22Rv1 (cell line): ENCODE measurements around the gene RAP1GAP2.

Experiments used
- H3K27ac ChIP-seq: fragments of 450-650 bp; 2 replicates; pipeline ENCODE4 v1.5.1; 2017
- CTCF ChIP-seq: fragments of 450-650 bp; IDR thresholded peaks from 2 replicates; pipeline ENCODE4 v1.5.1; 2017; ENCODE audit warnings: mild to moderate bottlenecking
- ZFX ChIP-seq: fragments of 450-650 bp; IDR thresholded peaks from 2 replicates; pipeline ENCODE4 v1.6.1; 2017; ENCODE audit warnings: antibody characterized with exemption, borderline replicate concordance

Gene RAP1GAP2

GRCh38 chr17:2903193-2903974, 107.1 kb downstream of the RAP1GAP2 start:
- no peak for TF ChIP-seq ZFX
- no peak for TF ChIP-seq CTCF
- no peak overlapping the region for H3K27ac ChIP-seq

GRCh38 chr17:2904135-2904534, 107.9 kb downstream of the RAP1GAP2 start:
- H3K27ac ChIP-seq: no peak overlapping the region

DNA sequence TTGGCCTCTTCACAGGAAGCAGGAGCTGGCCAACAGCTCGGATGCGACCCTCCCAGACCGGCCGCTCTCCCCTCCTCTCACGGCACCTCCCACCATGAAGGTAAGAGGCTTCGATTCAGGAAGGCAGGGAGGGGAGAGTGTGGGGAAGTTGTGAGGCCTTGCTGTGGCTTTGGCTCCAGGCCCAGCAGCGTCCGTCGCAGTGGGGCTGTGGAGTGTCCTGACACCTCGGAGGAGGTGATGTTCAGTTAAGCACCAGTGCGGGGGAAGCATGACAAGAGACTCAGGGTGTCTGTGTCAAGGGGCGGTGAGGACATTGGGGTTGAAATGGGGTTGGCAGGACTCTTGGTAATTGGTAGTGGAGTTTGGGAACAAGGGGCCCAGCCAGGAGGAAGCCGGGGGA, 109.0 kb downstream of the RAP1GAP2 start:
- H3K27ac ChIP-seq: no peak overlapping the region
- TF ChIP-seq ZFX: no peak
- no peak for TF ChIP-seq CTCF

More at GRCh38 chr17:2904135-2904534, 107.9 kb downstream of the RAP1GAP2 start:
- TF ChIP-seq ZFX: no peak
- TF ChIP-seq CTCF: no peak

- no peak for TF ChIP-seq CTCF
- no peak for TF ChIP-seq ZFX
- no peak overlapping the region for H3K27ac ChIP-seq
Measured at GRCh38 chr17:2905696-2906501, 109.7 kb downstream of the RAP1GAP2 start.

DNA sequence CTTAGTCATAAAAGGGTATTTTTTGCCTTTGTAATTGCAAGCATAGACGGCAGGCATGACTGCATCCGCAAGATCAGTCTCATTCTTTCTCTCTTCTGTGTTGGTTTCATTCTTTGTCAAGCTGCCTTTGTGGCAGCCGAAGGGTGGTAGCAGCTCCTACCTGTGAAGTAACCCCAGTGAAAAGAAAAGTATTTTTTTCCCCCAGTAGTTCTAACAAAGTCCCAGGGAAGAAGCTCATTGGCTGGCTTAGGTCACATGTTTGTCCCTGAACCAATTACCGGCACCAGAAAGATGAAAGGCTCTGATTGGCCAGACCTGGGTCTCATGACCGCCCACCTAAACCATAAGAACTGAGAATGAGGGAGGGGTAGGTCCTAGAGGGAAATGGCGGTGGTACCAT, 110.7 kb downstream of the RAP1GAP2 start:
- TF ChIP-seq ZFX (no peak), CTCF (no peak)
- no peak overlapping the region for H3K27ac ChIP-seq

DNA sequence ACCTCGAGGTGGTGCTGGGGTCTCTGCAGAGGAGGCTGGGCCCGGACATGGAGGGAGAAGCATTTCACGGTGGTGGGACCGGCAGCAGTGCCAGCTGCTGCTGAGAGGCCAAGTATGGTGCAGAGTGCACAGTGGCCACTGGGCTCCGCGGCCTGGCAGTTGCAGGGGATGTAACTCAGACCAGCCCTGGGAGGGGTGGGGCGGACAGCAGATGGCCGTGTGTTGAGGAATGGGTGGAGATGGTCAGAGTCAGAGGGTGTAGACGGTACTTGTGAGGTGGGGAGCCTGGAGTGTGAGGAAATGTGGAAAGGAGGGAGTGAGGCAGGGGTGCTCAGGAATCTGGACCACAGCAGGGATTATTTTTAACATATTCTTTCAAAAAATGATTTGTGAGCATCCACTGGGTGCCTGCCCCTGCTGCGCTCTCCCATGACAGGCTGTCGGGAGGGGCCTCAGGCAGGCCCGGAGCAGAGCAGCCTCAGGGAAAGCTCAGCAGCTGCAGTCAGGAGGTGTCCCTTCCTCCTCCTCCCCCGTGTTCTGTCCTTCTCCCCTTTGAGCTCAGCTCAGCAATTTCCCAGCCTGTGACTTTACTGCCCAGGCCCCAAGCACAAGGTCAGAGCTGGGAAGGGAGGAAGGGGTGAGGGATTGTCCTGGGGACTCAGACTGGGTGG, 113.1 kb downstream of the RAP1GAP2 start:
- no peak overlapping the region for H3K27ac ChIP-seq
- TF ChIP-seq ZFX (no peak), CTCF (no peak)
